ENCODE results near the gene ELMO1.

The ELMO1 gene

DNA sequence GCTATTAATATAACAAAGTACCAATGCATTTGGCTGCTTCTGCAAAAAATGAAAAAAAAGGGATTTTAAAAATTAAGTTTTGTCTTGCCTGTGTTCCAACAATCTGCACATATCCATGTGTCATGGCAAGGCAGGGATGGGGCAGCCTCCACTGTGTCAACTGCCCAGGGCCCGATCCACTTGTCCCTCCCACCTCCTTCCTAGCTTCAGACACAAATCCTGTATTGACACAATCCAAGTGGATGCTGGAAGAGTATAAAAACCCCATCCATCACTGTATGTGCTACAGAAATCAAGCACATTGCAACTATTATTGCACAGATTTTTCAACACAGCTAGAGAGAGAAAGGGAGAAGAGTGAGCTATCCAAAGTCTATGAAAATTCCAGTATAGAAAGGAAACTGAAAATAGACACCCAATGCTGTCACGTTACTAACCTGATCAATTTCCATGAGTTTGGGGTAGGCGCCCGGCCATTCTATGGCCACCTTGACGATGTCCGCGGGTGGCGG is 106.4 kb downstream of the ELMO1 start:
- DNase-seq: no peak

- no peak for DNase-seq
These were observed 107.5 kb downstream of the ELMO1 start for GRCh38 chr7:37341033-37341630.

- no peak for DNase-seq
These were observed 109.7 kb downstream of the ELMO1 start for GRCh38 chr7:37338966-37339365.

DNA sequence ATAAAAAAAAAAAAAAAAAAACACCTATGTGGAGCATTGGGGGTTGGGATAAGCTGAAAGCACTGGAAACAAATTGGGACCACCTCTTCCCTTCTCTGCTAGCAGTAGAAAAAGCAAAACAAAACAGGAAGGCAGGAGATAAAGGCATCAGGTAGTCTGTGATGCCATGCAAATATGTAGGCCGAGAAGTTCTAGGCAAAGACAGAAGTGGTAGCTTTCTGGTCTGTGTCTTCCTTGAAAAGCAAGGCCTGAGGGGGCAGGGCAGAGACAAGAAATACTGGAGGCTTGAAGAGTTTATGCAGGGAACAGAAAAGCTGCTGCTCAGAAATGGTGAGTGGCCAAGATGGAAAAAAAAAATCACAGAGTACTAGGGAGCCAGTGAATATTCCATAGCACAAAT is 111.1 kb downstream of the ELMO1 start:
- DNase-seq: no peak

GRCh38 chr7:37336259-37336658 is 112.4 kb downstream of the ELMO1 start:
- DNase-seq: no peak

GRCh38 chr7:37333075-37333474 is 115.6 kb downstream of the ELMO1 start:
- DNase-seq: no peak

GRCh38 chr7:37332243-37333016 is 116.2 kb downstream of the ELMO1 start:
- DNase-seq: no peak

DNA sequence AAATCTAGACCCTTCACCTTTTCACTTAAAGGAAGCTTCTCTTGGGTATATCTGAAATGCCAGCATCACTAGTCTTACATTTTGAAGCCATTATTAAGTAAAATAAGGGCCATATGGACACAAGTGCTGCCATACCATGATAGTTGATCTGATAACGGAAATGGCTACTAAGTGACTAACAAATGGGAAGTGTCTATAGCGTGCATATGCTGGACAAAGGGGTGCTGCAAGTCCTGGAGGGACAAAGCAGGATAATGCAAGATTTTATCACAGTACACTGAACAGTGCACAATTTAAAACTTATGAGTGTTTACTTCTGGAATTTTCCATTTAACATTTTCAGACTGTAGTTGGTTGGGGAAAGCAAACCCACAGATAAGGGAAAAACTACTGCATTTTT is 117.9 kb downstream of the ELMO1 start:
- no peak for DNase-seq

GRCh38 chr7:37329940-37330339 is 118.7 kb downstream of the ELMO1 start:
- DNase-seq: no peak

DNA sequence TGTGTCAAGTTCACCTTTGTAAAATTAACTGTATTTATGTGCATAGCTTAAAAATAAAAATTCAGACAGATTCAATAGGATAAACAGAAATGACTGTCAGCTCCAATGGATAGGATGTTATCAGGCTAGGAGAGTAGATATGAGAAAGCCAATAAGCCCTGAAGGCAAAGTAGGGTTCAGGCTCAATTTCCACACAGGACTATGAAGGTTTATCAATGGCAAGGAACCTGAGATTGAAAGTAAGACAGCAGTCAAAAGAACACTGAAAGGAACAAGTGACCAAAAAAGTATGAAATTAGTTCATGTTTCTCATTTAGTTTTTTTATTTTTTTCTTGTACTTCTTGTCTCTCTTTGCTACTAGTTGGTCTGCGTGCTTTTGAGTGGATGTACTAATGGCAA is 121.4 kb downstream of the ELMO1 start:
- no peak for DNase-seq

- DNase-seq: peak; percentile 44
These were observed 124.7 kb downstream of the ELMO1 start for GRCh38 chr7:37323966-37324365.

DNA sequence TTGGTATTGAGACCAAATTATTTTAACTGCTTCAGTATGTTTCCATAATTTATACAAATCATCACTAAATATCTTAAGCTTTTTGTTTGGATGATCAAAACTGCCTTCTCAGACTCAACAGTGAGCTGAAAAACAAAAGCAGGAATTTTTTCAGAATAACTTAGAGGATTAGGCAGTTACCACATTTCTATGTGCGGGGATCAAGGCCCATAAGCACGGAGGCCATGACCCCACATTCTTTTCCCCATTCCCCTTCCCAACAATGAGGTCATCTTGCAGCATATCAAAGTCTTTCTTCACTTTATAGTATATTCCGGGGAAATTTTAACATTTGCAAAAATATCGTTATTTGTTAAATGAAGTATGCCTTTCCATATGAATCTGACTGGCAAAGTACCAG is 125.8 kb downstream of the ELMO1 start:
- no peak for DNase-seq

- DNase-seq: no peak
These were observed 127.7 kb downstream of the ELMO1 start for GRCh38 chr7:37320848-37321468.

DNA sequence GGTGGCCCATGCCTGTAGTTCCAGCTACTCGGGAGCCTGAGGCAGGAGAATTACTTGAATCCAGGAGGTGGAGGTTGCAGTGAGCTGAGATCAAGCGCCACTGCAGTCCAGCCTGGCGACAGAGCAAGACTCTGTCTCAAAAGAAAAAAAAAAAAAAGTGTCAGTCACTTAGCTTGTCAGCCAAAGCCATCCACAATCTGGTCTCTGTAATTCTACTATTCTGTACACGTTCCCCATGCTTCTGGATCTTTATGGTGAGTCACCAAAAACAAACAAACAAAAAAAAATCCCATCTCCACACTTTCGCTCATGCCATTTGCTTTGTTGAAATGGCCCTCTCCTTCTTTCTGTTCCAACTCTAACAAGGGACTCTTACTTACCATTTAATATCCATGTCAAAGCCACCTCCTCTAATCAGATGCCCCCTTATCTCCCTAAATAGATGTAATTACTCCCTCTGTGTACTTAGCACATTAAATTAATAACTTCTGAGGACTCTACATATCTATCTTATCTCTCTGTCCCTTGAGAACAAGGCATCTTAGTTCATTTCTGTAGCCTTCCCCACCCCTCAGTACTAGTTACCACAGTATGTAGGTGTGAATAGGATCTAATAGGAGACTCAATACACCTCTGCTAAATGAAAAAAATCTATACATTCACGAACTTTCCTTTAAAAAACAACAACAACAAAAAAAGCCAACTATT is 128.4 kb downstream of the ELMO1 start:
- DNase-seq: no peak

GRCh38 chr7:37318541-37318940 is 130.1 kb downstream of the ELMO1 start:
- DNase-seq: no peak

GRCh38 chr7:37315772-37316715 is 132.6 kb downstream of the ELMO1 start:
- peak; percentile 66 for DNase-seq

DNA sequence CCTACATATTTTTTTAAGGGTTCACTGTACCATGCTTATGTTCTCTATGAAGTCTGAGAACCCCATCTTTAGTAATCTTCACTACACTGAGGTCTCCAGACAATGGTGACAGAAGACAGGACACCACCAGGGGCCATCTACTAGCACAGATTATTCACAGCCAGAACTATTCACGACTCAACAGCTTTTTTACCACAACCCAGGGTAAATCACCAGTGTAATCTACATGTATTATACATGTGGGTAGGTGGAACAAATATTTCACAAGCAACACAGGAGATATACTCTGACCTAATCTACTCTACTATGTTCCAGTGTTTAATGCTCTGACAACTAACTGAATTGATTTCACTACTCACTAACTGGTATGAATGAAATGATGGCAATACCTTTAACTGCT is 136.1 kb downstream of the ELMO1 start:
- no peak for DNase-seq

GRCh38 chr7:37311355-37311754 is 137.3 kb downstream of the ELMO1 start:
- DNase-seq: peak; percentile 66

DNA sequence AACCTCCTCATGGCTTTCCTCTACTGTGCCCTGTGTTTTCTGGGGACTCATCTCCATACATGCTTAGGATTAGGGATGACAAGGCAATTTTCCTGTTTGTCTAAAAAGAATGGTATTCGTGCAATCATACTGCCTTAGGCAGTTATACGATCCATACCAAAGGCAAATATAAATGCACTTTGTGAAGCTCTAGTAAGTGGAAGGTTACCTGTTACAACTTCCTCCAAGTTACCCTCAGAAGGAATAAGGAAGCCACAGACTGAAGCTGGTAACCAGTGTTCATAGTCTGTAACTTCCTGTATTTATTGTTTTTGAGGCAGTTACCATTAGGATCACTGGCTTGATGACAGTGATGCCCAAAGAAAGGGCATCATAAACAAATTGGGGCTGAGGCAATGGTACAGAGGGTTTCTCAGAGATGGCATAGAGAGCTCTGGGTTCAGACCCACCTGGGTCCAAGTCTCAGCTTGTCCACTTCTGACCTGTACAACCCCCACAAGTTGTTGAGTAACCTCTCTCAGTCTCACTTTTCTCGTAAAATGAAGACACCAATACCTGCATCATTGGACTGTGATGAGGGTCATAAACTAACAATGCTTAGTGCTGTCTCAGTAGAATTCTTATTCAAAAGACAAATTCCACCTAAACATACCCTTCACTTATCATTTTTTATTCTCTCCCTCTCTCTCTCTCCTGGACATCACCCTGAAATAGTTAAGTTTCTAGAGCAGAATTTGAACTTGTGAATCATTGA is 138.2 kb downstream of the ELMO1 start:
- DNase-seq: no peak

- no peak for DNase-seq
These were observed 139.2 kb downstream of the ELMO1 start for GRCh38 chr7:37309493-37309892.

GRCh38 chr7:37304921-37305320 is 143.7 kb downstream of the ELMO1 start:
- no peak for DNase-seq
